ENCODE measurements around the gene RPS21. TPM values are rescaled to one million over a fixed set of nuclear protein-coding genes. Genes with fewer than 3 reads are reported as not detected.

The RPS21 gene
- total and polyA plus RNA-seq, 9 of the 15 experiments (the other 6 are each of a cell fraction or from before 2014, with no cell fraction given), result 1,380 to 5,647 (median 3,091) TPM

DNA sequence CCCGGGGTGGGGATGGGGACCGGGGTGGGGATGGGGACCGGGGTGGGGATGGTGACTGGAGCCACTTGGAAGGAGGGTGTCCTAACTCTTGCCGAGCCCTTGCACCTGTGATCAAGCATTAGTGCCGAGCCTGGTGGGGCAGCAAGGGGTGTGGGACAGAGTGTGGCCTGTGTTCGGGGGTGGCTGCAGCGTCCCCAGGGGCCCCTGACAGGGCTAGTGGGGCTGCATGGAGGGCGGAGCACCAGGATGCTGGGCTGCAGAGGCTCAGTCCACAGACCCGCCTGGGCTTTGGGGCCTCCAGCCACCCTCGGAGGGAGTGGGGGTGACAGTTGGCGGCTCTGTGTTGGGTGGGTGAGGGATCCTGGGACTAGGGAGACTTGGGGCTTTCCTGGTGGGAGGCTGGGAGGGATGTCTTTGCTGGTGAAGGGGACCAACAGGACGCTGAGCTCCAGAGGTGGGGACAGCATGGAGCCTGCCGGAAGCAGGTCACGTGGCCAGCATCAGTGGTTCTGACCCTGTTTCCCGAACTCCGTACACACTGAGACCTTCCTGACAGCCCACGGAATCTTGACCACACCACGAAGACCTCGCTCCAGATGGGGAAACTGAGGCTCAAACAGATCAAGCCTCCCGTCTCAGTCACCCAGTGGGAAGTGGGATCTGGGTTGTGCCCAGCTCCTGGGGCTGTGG lies 35.9 kb downstream of the RPS21 start (continued):
- TF ChIP-seq NFRKB (IDR thresholded peaks at IDR 0.05; ENCODE audit: low read depth), result no peak
- TF ChIP-seq, protein P1, sequence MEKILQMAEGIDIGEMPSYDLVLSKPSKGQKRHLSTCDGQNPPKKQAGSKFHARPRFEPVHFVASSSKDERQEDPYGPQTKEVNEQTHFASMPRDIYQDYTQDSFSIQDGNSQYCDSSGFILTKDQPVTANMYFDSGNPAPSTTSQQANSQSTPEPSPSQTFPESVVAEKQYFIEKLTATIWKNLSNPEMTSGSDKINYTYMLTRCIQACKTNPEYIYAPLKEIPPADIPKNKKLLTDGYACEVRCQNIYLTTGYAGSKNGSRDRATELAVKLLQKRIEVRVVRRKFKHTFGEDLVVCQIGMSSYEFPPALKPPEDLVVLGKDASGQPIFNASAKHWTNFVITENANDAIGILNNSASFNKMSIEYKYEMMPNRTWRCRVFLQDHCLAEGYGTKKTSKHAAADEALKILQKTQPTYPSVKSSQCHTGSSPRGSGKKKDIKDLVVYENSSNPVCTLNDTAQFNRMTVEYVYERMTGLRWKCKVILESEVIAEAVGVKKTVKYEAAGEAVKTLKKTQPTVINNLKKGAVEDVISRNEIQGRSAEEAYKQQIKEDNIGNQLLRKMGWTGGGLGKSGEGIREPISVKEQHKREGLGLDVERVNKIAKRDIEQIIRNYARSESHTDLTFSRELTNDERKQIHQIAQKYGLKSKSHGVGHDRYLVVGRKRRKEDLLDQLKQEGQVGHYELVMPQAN (IDR thresholded peaks at IDR 0.05; ENCODE audit: borderline replicate concordance), result no peak
- TF ChIP-seq HDGF (IDR thresholded peaks at IDR 0.05), result no peak
- TF ChIP-seq ZNF318 (IDR thresholded peaks at IDR 0.05; ENCODE audit: borderline replicate concordance in 1 of 2, low read depth in 1 of 2), result no peak
- TF ChIP-seq NR0B1 (IDR thresholded peaks at IDR 0.05; ENCODE audit: partially characterized antibody), result no peak
- no peak for TF ChIP-seq ZNF583 (CRISPR knock-in tag; IDR thresholded peaks at IDR 0.05)
- TF ChIP-seq, protein P2, sequence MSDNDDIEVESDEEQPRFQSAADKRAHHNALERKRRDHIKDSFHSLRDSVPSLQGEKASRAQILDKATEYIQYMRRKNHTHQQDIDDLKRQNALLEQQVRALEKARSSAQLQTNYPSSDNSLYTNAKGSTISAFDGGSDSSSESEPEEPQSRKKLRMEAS (CRISPR knock-in tag; IDR thresholded peaks at IDR 0.05), result 0 out of 2 replicates have a peak, but pooled peaks have one; percentile 20
